GM12872 (cell line): ENCODE measurements around the gene NLRX1.

Source experiments
- CTCF ChIP-seq: IDR thresholded peaks from 3 replicates; pipeline ENCODE4 v1.5.1; 2011; ENCODE audit warnings: low read depth, mild to moderate bottlenecking, low read length, moderate library complexity; ENCODE audit not compliant: insufficient read depth

The NLRX1 gene

GRCh38 chr11:119169282-119169719 is 776 bp downstream of the NLRX1 start:
- no peak for TF ChIP-seq CTCF

GRCh38 chr11:119172513-119172912 is 4.0 kb downstream of the NLRX1 start:
- no peak for TF ChIP-seq CTCF

- no peak for TF ChIP-seq CTCF
Observed at GRCh38 chr11:119173453-119173852, 4.9 kb downstream of the NLRX1 start.

- TF ChIP-seq CTCF = no peak
Observed at GRCh38 chr11:119175493-119176077, 7.1 kb downstream of the NLRX1 start.

- no peak for TF ChIP-seq CTCF
Observed at GRCh38 chr11:119178166-119178680, 9.7 kb downstream of the NLRX1 start.

GRCh38 chr11:119179342-119179741 is 10.8 kb downstream of the NLRX1 start:
- TF ChIP-seq CTCF = no peak

- TF ChIP-seq CTCF = no peak
Observed at GRCh38 chr11:119179983-119180382, 11.5 kb downstream of the NLRX1 start.
